Heart left ventricle (tissue), 13 donors: ENCODE results near the gene CARD14.

ENCODE experiments used
- CTCF ChIP-seq, 12 donors: fragments of 200-600 bp; sonication (generic) in 4 of 12; IDR thresholded peaks; one replicate each; pipeline versions ENCODE4 v1.5.0 to v1.8.0; 2018 to 2022; ENCODE audit warnings: antibody characterized with exemption in 12 of 12, mild to moderate bottlenecking in 5 of 12
- POLR2A ChIP-seq, 2 donors: fragments of 450-650 bp; IDR thresholded peaks; one replicate each; pipeline ENCODE4 v1.6.1; 2017; ENCODE audit warnings: antibody characterized with exemption in 2 of 2, mild to moderate bottlenecking in 2 of 2, moderate library complexity in 2 of 2
- donor health status: ischemic (EF 13 %, LVEDD 7.1; RV severe dilation, severe dysfunction).
- donor health status: DM: no; HTN: yes; CAD: no.
- donor health status: DM: no; HTN: no; CAD: no.
- donor health status: ischemic (EF 25% LVEDD 6.9; RV normal size, moderate dysfunction).
- donor health status: ischemic (EF 25% LVEDD 5.7; RV mildly dilated, moderate dysfunction).
- donor health status: ischemic (EF 35%, LVEDD 5.7; RV mildly dilated, moderate dysfunction).
- donor health status: nonischemic (EF 11% LVEDD 7.7; RV severe dilation, severe dysfunction).
- donor health status: DM: yes; HTN: yes; CAD: no.
- donor health status: PGD.
- donor health status: ischemic (EF 29% LVEDD 5.4; RV normal size, mild dysfunction).
- donor health status: nonischemic (EF 23%, LVEDD 6.1; RV moderate dilation, normal function).

- no peak for TF ChIP-seq CTCF (IDR thresholded peaks at IDR 0.05)
- no peak for TF ChIP-seq POLR2A (IDR thresholded peaks at IDR 0.05)
These were observed 32.7 kb upstream of the CARD14 start for GRCh38 chr17:80137131-80137530.
